Prostate gland (tissue), 2 donors: ENCODE data around the gene LTB. TPM values are rescaled to one million over a fixed set of nuclear protein-coding genes. Genes with fewer than 3 reads are reported as not detected.

Experiments
- DNase-seq: peaks from one replicate; pipeline ENCODE4 v3.0.0-alpha.2; 2019; ENCODE audit warnings: low spot score
- H3K27ac ChIP-seq, 2 donors: fragments of 200-600 bp; sonication (generic); 2 replicates each; pipeline ENCODE4 v1.5.1; 2017 to 2019
- H3K27me3 ChIP-seq: fragments of 200-600 bp; sonication (generic); replicated peaks from 2 replicates; pipeline ENCODE4 v1.5.1; 2019; ENCODE audit not compliant: insufficient read depth
- H3K36me3 ChIP-seq, 2 donors: fragments of 200-600 bp; sonication (generic); 1 replicate in 1 of 2; 2 replicates in 1 of 2; pipeline versions ENCODE4 v1.5.1 to v1.8.1; 2017 to 2019
- H3K4me1 ChIP-seq: fragments of 200-600 bp; sonication (generic); replicated peaks from 2 replicates; pipeline ENCODE4 v1.5.1; 2019
- H3K4me3 ChIP-seq, 2 donors: fragments of 200-600 bp; sonication (generic); 2 replicates each; pipeline ENCODE4 v1.5.1; 2017 to 2019
- H3K9me3 ChIP-seq: fragments of 200-600 bp; sonication (generic); 2 replicates; pipeline ENCODE4 v1.5.1; 2017
- CTCF ChIP-seq, 4 experiments: fragments of 200-600 bp in 2 of 4; fragments of 450-650 bp in 2 of 4; sonication (generic) in 2 of 4; IDR thresholded peaks; 1 replicate in 3 of 4; 2 replicates in 1 of 4; pipeline ENCODE4 v1.5.1; 2016 to 2019; ENCODE audit warnings: antibody characterized with exemption in 4 of 4, mild to moderate bottlenecking in 2 of 4, moderate library complexity in 2 of 4
- POLR2A ChIP-seq: fragments of 450-650 bp; IDR thresholded peaks from one replicate; pipeline ENCODE4 v1.6.1; 2016; ENCODE audit warnings: antibody characterized with exemption, mild to moderate bottlenecking
- POLR2AphosphoS5 ChIP-seq: sonication (generic); formaldehyde crosslinking; IDR thresholded peaks from one replicate; pipeline ENCODE4 v1.6.1; 2017; ENCODE audit warnings: antibody characterized with exemption
- WGBS: methylation state at CpG from one replicate; pipeline ENCODE4 v1.1.5; 2018; 5-methylcytosine and 5-hydroxymethylcytosine counted together
- intact Hi-C: fragments of 100-400 bp; cut with DNase I; formaldehyde crosslinking; loops from one replicate; pipeline ENCODE4 v1.14.2; 2022
- total RNA-seq, 2 donors: library from RNA; depleted of rRNA; stranded (reverse); fragments of >200 nt; gene quantifications; one replicate each; pipeline ENCODE4 v1.1.0, GENCODE V29; 2016

Gene LTB
- total RNA-seq, 2 donors from 2014 or later, result 0.97 TPM; not detected in 1

- H3K27me3 ChIP-seq, result no peaks in the 10 kb centered on the region
- intact Hi-C loops, result no loop called here
- H3K9me3 ChIP-seq, result no peaks in the 10 kb centered on the region
- peak overlapping the region in 1 of 2 donors; percentile 33 for H3K27ac ChIP-seq
- H3K4me1 ChIP-seq, result no peaks in the 10 kb centered on the region
- WGBS, result 67% methylated on average over 8 of the region's 8 CpGs
- no peaks in the 10 kb centered on the region for H3K36me3 ChIP-seq
- no peak for TF ChIP-seq POLR2AphosphoS5
- no peak for TF ChIP-seq CTCF (IDR thresholded peaks at IDR 0.05)
- no peak for TF ChIP-seq POLR2A
- peak overlapping the region in 1 of 2 donors; percentile 8 for H3K4me3 ChIP-seq
- DNase-seq, result no peak
These were observed 6.1 kb downstream of the LTB start for GRCh38 chr6:31575952-31576685.

- Histone ChIP-seq H3K36me3 (no peaks in the 10 kb centered on the region), H3K27me3 (no peaks in the 10 kb centered on the region), H3K27ac (peak within 1 kb of the TSS in 1 of 2 donors; percentile 33), H3K4me1 (no peaks in the 10 kb centered on the region), H3K4me3 (peak within 1 kb of the TSS; percentile 4 to 8), H3K9me3 (no peaks in the 10 kb centered on the region)
- DNase-seq, result no peak
- intact Hi-C loops, result no loop called here
- 39% methylated on average over 19 of the region's 19 CpGs for WGBS
- TF ChIP-seq CTCF (IDR thresholded peaks at IDR 0.05) (no peak), POLR2A (no peak), POLR2AphosphoS5 (no peak)
These were observed 6.8 kb downstream of the LTB start, which contains the start of gene TNF for GRCh38 chr6:31575335-31575901. Gene TNF, plus strand, starts transcription at chr6:31575565. Its CDS starts 177 bp downstream, at chr6:31575742.

- TF ChIP-seq CTCF (IDR thresholded peaks at IDR 0.05) (no peak), POLR2AphosphoS5 (no peak), POLR2A (no peak)
- no peak overlapping the region for H3K27ac ChIP-seq
These were observed 7.8 kb downstream of the LTB start for GRCh38 chr6:31574106-31575061.

DNA sequence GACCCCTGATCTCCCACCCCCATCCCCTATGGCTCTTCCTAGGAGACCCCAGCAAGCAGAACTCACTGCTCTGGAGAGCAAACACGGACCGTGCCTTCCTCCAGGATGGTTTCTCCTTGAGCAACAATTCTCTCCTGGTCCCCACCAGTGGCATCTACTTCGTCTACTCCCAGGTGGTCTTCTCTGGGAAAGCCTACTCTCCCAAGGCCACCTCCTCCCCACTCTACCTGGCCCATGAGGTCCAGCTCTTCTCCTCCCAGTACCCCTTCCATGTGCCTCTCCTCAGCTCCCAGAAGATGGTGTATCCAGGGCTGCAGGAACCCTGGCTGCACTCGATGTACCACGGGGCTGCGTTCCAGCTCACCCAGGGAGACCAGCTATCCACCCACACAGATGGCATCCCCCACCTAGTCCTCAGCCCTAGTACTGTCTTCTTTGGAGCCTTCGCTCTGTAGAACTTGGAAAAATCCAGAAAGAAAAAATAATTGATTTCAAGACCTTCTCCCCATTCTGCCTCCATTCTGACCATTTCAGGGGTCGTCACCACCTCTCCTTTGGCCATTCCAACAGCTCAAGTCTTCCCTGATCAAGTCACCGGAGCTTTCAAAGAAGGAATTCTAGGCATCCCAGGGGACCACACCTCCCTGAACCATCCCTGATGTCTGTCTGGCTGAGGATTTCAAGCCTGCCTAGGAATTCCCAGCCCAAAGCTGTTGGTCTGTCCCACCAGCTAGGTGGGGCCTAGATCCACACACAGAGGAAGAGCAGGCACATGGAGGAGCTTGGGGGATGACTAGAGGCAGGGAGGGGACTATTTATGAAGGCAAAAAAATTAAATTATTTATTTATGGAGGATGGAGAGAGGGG lies 8.8 kb downstream of the LTB start:
- WGBS, result 88% methylated on average over 9 of the region's 9 CpGs
- no peaks in the 10 kb centered on the region for H3K27me3 ChIP-seq
- intact Hi-C loops, result no loop called here
- H3K36me3 ChIP-seq, result no peaks in the 10 kb centered on the region
- H3K4me3 ChIP-seq, result no peak overlapping the region
- H3K27ac ChIP-seq, result no peak overlapping the region
- DNase-seq, result no peak
- TF ChIP-seq CTCF (IDR thresholded peaks at IDR 0.05), result no peak
- TF ChIP-seq POLR2AphosphoS5, result no peak
- no peak for TF ChIP-seq POLR2A
- H3K9me3 ChIP-seq, result no peaks in the 10 kb centered on the region
- no peaks in the 10 kb centered on the region for H3K4me1 ChIP-seq

More at GRCh38 chr6:31574106-31575061, 7.8 kb downstream of the LTB start:
- H3K9me3 ChIP-seq, result no peaks in the 10 kb centered on the region
- H3K4me3 ChIP-seq, result no peak overlapping the region
- intact Hi-C loops, result no loop called here
- no peaks in the 10 kb centered on the region for H3K27me3 ChIP-seq
- no peaks in the 10 kb centered on the region for H3K36me3 ChIP-seq
- 80% methylated on average over 14 of the region's 14 CpGs for WGBS
- no peak for DNase-seq
- no peaks in the 10 kb centered on the region for H3K4me1 ChIP-seq
